H1 (cell line): ENCODE measurements around the gene SCNM1. TPM values are rescaled to one million over a fixed set of nuclear protein-coding genes. Genes with fewer than 3 reads are reported as not detected.
A peak's percentile ranks its signal among the peaks of the same experiment; 100 is the strongest.

Source experiments
- CTCF ChIA-PET: fragments of 300-600 bp; sonication (Branson Sonifier 250); formaldehyde crosslinking; loops from one replicate; lab custom pipeline; 2021; ENCODE audit not compliant: partially characterized antibody; lab: Charles Lee
- POLR2A ChIA-PET: fragments of 300-600 bp; sonication (Branson Sonifier 250); formaldehyde crosslinking; loops from one replicate; lab custom pipeline; 2021; ENCODE audit warnings: inconsistent platforms; ENCODE audit not compliant: partially characterized antibody; lab: Charles Lee
- DNase-seq, 2 experiments: peaks; one replicate each; pipeline versions ENCODE4 v3.0.0 to v3.0.0-alpha.2; 2010 to 2022; ENCODE audit warnings: low spot score in 2 of 2, low read depth in 1 of 2, mixed read lengths in 1 of 2
- FAIRE-seq: peaks from 2 replicates; lab custom pipeline; 2011; peaks lifted over from hg19 to GRCh38; lab: Jason Lieb, UNC
- H2AFZ ChIP-seq: 2 replicates; pipeline ENCODE4 v1.8.1; 2012; ENCODE audit warnings: low read length, inconsistent platforms
- H2AK5ac ChIP-seq: 2 replicates; pipeline ENCODE4 v1.6.1; 2013; ENCODE audit warnings: low read depth, low read length
- H2BK120ac ChIP-seq: replicated peaks from 2 replicates; pipeline ENCODE3; 2013; ENCODE audit warnings: low read depth, low read length, inconsistent platforms
- H2BK12ac ChIP-seq: 2 replicates; pipeline ENCODE4 v1.6.1; 2013; ENCODE audit warnings: low read depth, low read length
- H2BK15ac ChIP-seq: 2 replicates; pipeline ENCODE4 v1.6.1; 2013; ENCODE audit warnings: low read length
- H2BK20ac ChIP-seq: 2 replicates; pipeline ENCODE4 v1.6.1; 2013; ENCODE audit warnings: low read length
- H2BK5ac ChIP-seq: 2 replicates; pipeline ENCODE4 v1.6.1; 2013; ENCODE audit warnings: low read depth, low read length
- H3K14ac ChIP-seq: 2 replicates; pipeline ENCODE4 v1.6.1; 2013; ENCODE audit warnings: inconsistent platforms; ENCODE audit not compliant: insufficient read length
- H3K18ac ChIP-seq: 2 replicates; pipeline ENCODE4 v1.6.1; 2013; ENCODE audit warnings: low read length; ENCODE audit errors: extremely low read depth
- H3K23ac ChIP-seq: 2 replicates; pipeline ENCODE4 v1.6.1; 2013; ENCODE audit warnings: inconsistent platforms; ENCODE audit not compliant: insufficient read length
- H3K23me2 ChIP-seq: 2 replicates; pipeline ENCODE4 v1.6.1; 2013; ENCODE audit warnings: low read depth, low read length
- H3K27ac ChIP-seq: 2 replicates; pipeline ENCODE4 v1.6.1; 2011; ENCODE audit warnings: low read depth, low read length, inconsistent platforms
- H3K27me3 ChIP-seq, 4 experiments: replicated peaks in 1 of 4; 1 replicate in 1 of 4; 2 replicates in 3 of 4; pipeline versions ENCODE4 v1.6.1 to v1.8.1; 2011 to 2013; ENCODE audit warnings: low read length in 3 of 4, mild to moderate bottlenecking in 3 of 4, inconsistent platforms in 2 of 4, mixed read lengths in 2 of 4, moderate library complexity in 1 of 4; ENCODE audit not compliant: control insufficient read depth in 3 of 4, insufficient read depth in 3 of 4; ENCODE audit errors: extremely low read depth in 1 of 4
- H3K36me3 ChIP-seq, 4 experiments: 2 replicates each; pipeline versions ENCODE4 v1.6.1 to v1.8.1; 2011 to 2013; ENCODE audit warnings: mild to moderate bottlenecking in 4 of 4, low read length in 3 of 4, moderate library complexity in 2 of 4, control low read depth in 1 of 4, inconsistent platforms in 1 of 4; ENCODE audit not compliant: insufficient read depth in 4 of 4, control insufficient read depth in 2 of 4
- H3K4ac ChIP-seq: replicated peaks from 2 replicates; pipeline ENCODE3; 2013; ENCODE audit warnings: low read length, low read depth, mixed read lengths, inconsistent platforms; ENCODE audit not compliant: insufficient read length
- H3K4me1 ChIP-seq, 4 experiments: replicated peaks in 1 of 4; 1 replicate in 1 of 4; 2 replicates in 3 of 4; pipeline versions ENCODE4 v1.6.1 to v1.8.1; 2011 to 2013; ENCODE audit warnings: low read length in 3 of 4, inconsistent platforms in 2 of 4, mixed read lengths in 1 of 4; ENCODE audit not compliant: insufficient read depth in 4 of 4, control insufficient read depth in 3 of 4
- H3K4me2 ChIP-seq, 2 experiments: 2 replicates each; pipeline versions ENCODE4 v1.6.1 to v1.8.1; 2011 to 2013; ENCODE audit warnings: low read depth in 2 of 2, low read length in 2 of 2, control low read depth in 1 of 2, inconsistent platforms in 1 of 2, mild to moderate bottlenecking in 1 of 2; ENCODE audit not compliant: insufficient read depth in 1 of 2
- H3K4me3 ChIP-seq, 4 experiments: fragments of 200-600, 300-600 bp in 1 of 4; sonication (generic), shearing (Covaris generic), sonication (Bioruptor Twin) in 1 of 4; 2 replicates each; pipeline versions ENCODE4 v1.5.1 to v1.8.1; 2011 to 2016; ENCODE audit warnings: low read length in 4 of 4, low read depth in 3 of 4, control low read depth in 2 of 4, inconsistent platforms in 2 of 4, mild to moderate bottlenecking in 2 of 4, mixed read lengths in 1 of 4, moderate library complexity in 1 of 4; ENCODE audit not compliant: insufficient read depth in 2 of 4; ENCODE audit errors: extremely low read depth in 1 of 4
- H3K56ac ChIP-seq: replicated peaks from 2 replicates; pipeline ENCODE3; 2013; ENCODE audit warnings: low read depth, mild to moderate bottlenecking, mixed read lengths, low read length, inconsistent platforms; ENCODE audit not compliant: insufficient read length
- H3K79me1 ChIP-seq: 2 replicates; pipeline ENCODE4 v1.6.1; 2013; ENCODE audit warnings: low read depth, low read length, control low read depth
- H3K79me2 ChIP-seq, 2 experiments: 2 replicates each; pipeline versions ENCODE4 v1.6.1 to v1.8.1; 2012 to 2013; ENCODE audit warnings: low read length in 2 of 2, mild to moderate bottlenecking in 2 of 2, inconsistent platforms in 1 of 2; ENCODE audit not compliant: insufficient read depth in 2 of 2, control insufficient read depth in 1 of 2
- H3K9ac ChIP-seq, 4 experiments: replicated peaks in 1 of 4; 1 replicate in 1 of 4; 2 replicates in 3 of 4; pipeline versions ENCODE4 v1.6.1 to v1.8.1; 2011 to 2013; ENCODE audit warnings: low read depth in 3 of 4, low read length in 3 of 4, control low read depth in 2 of 4, mild to moderate bottlenecking in 2 of 4, moderate library complexity in 2 of 4, inconsistent platforms in 1 of 4; ENCODE audit errors: extremely low read depth in 1 of 4
- H3K9me3 ChIP-seq, 2 experiments: 2 replicates each; pipeline versions ENCODE4 v1.6.1 to v1.8.1; 2012 to 2013; ENCODE audit warnings: mild to moderate bottlenecking in 2 of 2, moderate library complexity in 2 of 2, control low read depth in 1 of 2, inconsistent platforms in 1 of 2, low read depth in 1 of 2, low read length in 1 of 2, mixed read lengths in 1 of 2; ENCODE audit not compliant: insufficient read depth in 2 of 2
- H4K20me1 ChIP-seq, 2 experiments: replicated peaks in 1 of 2; 2 replicates each; pipeline versions ENCODE3 to v1.8.1; 2011 to 2013; ENCODE audit warnings: inconsistent platforms in 2 of 2, low read length in 2 of 2, mild to moderate bottlenecking in 1 of 2; ENCODE audit not compliant: insufficient read depth in 2 of 2, control insufficient read depth in 1 of 2
- H4K5ac ChIP-seq: 2 replicates; pipeline ENCODE4 v1.6.1; 2013; ENCODE audit warnings: low read length, low read depth, mixed read lengths, inconsistent platforms; ENCODE audit not compliant: insufficient read length
- H4K8ac ChIP-seq: 2 replicates; pipeline ENCODE4 v1.8.0; 2013; ENCODE audit warnings: mild to moderate bottlenecking, moderate library complexity, low read length, inconsistent platforms; ENCODE audit not compliant: insufficient read depth; ENCODE audit errors: extremely low read depth
- H4K91ac ChIP-seq: replicated peaks from 2 replicates; pipeline ENCODE3; 2013; ENCODE audit warnings: low read length, mixed read lengths, inconsistent platforms; ENCODE audit not compliant: insufficient read length
- CBX5 ChIP-seq: fragments of 300-800, 300-1000 bp; sonication (generic); IDR thresholded peaks from 2 replicates; pipeline ENCODE4 v1.7.1; 2016; ENCODE audit warnings: antibody characterized with exemption, low read length, low read depth
- CTBP2 ChIP-seq: IDR thresholded peaks from 2 replicates; pipeline ENCODE4 v1.7.0; 2011; ENCODE audit warnings: borderline replicate concordance, mild to moderate bottlenecking, moderate library complexity, mixed read lengths, low read length; ENCODE audit not compliant: insufficient read depth, insufficient read length
- GABPA ChIP-seq: IDR thresholded peaks from 2 replicates; pipeline ENCODE4 v1.6.1; 2011; ENCODE audit warnings: mild to moderate bottlenecking, low read length, moderate library complexity, borderline replicate concordance; ENCODE audit not compliant: insufficient read depth
- JUN ChIP-seq: IDR thresholded peaks from 2 replicates; pipeline ENCODE4 v1.6.1; 2011; ENCODE audit warnings: low read depth, mild to moderate bottlenecking, improper control_type of control experiment, low read length
- KDM5A ChIP-seq: fragments of 200-600 bp; IDR thresholded peaks from 2 replicates; pipeline ENCODE4 v1.7.1; 2012; ENCODE audit warnings: mild to moderate bottlenecking, low read length, inconsistent platforms, mixed read lengths
- MAFK ChIP-seq: IDR thresholded peaks from 2 replicates; pipeline ENCODE4 v1.6.1; 2012; ENCODE audit warnings: low read depth, mild to moderate bottlenecking, improper control_type of control experiment, low read length
- POU5F1 ChIP-seq: IDR thresholded peaks from 2 replicates; pipeline ENCODE4 v1.6.1; 2011; ENCODE audit warnings: low read depth, mild to moderate bottlenecking, low read length, moderate library complexity
- RAD21 ChIP-seq, 2 experiments: IDR thresholded peaks in 1 of 2; conservative IDR thresholded peaks in 1 of 2; 2 replicates each; pipeline ENCODE4 v1.6.1; 2011; ENCODE audit warnings: low read depth in 2 of 2, low read length in 2 of 2, improper control_type of control experiment in 1 of 2, inconsistent platforms in 1 of 2, mild to moderate bottlenecking in 1 of 2, moderate library complexity in 1 of 2
- SIX5 ChIP-seq: IDR thresholded peaks from 2 replicates; pipeline ENCODE4 v1.6.1; 2011; ENCODE audit warnings: mild to moderate bottlenecking, low read depth, low read length
- SP4 ChIP-seq: IDR thresholded peaks from 2 replicates; pipeline ENCODE4 v1.6.1; 2012; ENCODE audit warnings: low read length, inconsistent platforms
- WGBS, 2 experiments: shearing (Covaris generic) in 1 of 2; methylation state at CpG; one replicate each; pipeline versions ENCODE4 v1.1.6 to v1.1.7; 2013 to 2015; ENCODE audit warnings: low lambda C conversion rate in 2 of 2, mixed read lengths in 2 of 2, inconsistent platforms in 1 of 2, low coverage in 1 of 2, missing lambda C conversion rate in 1 of 2; ENCODE audit not compliant: insufficient replicate concordance in 2 of 2, insufficient coverage in 1 of 2, insufficient read length in 1 of 2; ENCODE audit errors: extremely low coverage in 1 of 2, missing lambda C conversion rate in 1 of 2; 5-methylcytosine and 5-hydroxymethylcytosine counted together
- polyA plus RNA-seq, 7 experiments: library from polyadenylated mRNA; depleted of rRNA in 3 of 7; stranded (reverse) in 5 of 7; unstranded in 2 of 7; fragments of >200 nt in 5 of 7; fragments of 200-250 nt in 2 of 7; gene quantifications; 1 replicate in 5 of 7; 2 replicates in 1 of 7; 4 replicates in 1 of 7; pipeline versions ENCODE4 v1.2.1 to v1.2.3, GENCODE V29; 2011 to 2013; ENCODE audit warnings: missing spikeins in 2 of 7, mixed read lengths in 2 of 7
- total RNA-seq: library from RNA; stranded (reverse); fragmentation: NEBNext Ultra II Directional; extraction: Animal tissue kit (Norgen Biotek cat#: 25700); gene quantifications from 2 replicates; pipeline ENCODE4 v1.2.1, GENCODE V29; 2021
- TF ChIP-seq, protein P1 (sequence below), 3 experiments: IDR thresholded peaks; 1 replicate in 2 of 3; 2 replicates in 1 of 3; pipeline versions ENCODE4 v1.5.1 to v1.6.1; 2011; ENCODE audit warnings: low read length in 3 of 3, mild to moderate bottlenecking in 3 of 3, inconsistent platforms in 2 of 3, low read depth in 1 of 3, moderate library complexity in 1 of 3; ENCODE audit not compliant: insufficient read depth in 1 of 3; ENCODE audit errors: control extremely low read depth in 1 of 3

SCNM1 gene
- total and polyA plus RNA-seq, 2 of the 8 experiments (the other 6 are each of a cell fraction or from before 2014, with no cell fraction given) = 13.6 to 46.2 TPM

DNA sequence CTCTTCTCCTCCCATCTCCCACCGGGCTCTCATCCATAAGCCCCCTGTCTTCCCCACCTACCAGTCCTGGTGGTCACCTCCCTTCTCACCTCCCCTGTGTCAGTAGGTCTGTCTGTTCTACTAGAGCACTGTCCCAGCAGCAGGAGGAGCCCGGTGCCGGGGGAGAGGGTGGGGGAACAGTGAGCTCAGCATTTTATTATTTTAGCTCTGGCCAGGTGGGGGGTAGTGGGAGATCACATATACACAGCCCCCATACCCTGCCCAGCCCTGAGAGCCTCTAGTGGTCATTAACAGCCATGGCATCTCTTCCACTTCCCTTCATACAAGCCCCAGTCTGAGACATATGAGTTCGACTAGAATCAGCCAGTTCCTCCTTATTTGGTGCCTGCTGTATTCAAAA lies 9.9 kb downstream of the SCNM1 start, which contains the start of gene TMOD4:
Gene TMOD4 (minus strand): TSS at position 119 of the 400 bp plus-strand sequence. CDS start 1,106 bp downstream, outside the sequence.
- 93% methylated on average over 4 of the region's 4 CpGs; no CpG with 5 or more reads in 1 of the 2 experiments for WGBS, 2 experiments
- TF ChIP-seq SP4 (no peak), SIX5 (no peak), JUN (no peak), MAFK (no peak), CBX5 (no peak), KDM5A (no peak), CTBP2 (no peak), RAD21 (IDR thresholded peaks at IDR 0.05 in 1 of 2, conservative IDR thresholded peaks at IDR 0.05 in 1 of 2; ENCODE audit: low read depth in 2 of 2, low read length in 2 of 2) (peak; percentile 15 to 31; a peak in 1 of 4 replicates), POU5F1 (no peak), GABPA (no peak)
- TF ChIP-seq, protein P1, sequence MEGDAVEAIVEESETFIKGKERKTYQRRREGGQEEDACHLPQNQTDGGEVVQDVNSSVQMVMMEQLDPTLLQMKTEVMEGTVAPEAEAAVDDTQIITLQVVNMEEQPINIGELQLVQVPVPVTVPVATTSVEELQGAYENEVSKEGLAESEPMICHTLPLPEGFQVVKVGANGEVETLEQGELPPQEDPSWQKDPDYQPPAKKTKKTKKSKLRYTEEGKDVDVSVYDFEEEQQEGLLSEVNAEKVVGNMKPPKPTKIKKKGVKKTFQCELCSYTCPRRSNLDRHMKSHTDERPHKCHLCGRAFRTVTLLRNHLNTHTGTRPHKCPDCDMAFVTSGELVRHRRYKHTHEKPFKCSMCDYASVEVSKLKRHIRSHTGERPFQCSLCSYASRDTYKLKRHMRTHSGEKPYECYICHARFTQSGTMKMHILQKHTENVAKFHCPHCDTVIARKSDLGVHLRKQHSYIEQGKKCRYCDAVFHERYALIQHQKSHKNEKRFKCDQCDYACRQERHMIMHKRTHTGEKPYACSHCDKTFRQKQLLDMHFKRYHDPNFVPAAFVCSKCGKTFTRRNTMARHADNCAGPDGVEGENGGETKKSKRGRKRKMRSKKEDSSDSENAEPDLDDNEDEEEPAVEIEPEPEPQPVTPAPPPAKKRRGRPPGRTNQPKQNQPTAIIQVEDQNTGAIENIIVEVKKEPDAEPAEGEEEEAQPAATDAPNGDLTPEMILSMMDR (IDR thresholded peaks at IDR 0.05; ENCODE audit: control extremely low read depth in 1 of 3, insufficient read depth in 1 of 3, low read depth in 1 of 3, low read length in 3 of 3) = peak; percentile 37 to 67 (median 47)

More for the DNA sequence above, 9.9 kb downstream of the SCNM1 start, which contains the start of gene TMOD4:
- no peak within 1 kb of the TSS for H3K9ac ChIP-seq
- H2AK5ac ChIP-seq = no peak within 1 kb of the TSS
- H3K4me2 ChIP-seq = no peak within 1 kb of the TSS
- POLR2A ChIA-PET = interaction anchor here (1.8 kb wide), 2 partner anchors 9 to 14 kb away, joined by 8 to 9 read pairs; partner anchors contain the start of genes SCNM1 and VPS72
- H2BK12ac ChIP-seq = no peak within 1 kb of the TSS
- H3K4ac ChIP-seq = no peak within 1 kb of the TSS
- H3K27ac ChIP-seq = no peak within 1 kb of the TSS
- H4K8ac ChIP-seq = 0 out of 2 replicates have a peak within 1 kb of the TSS, but pooled peaks have one; percentile 40
- H3K79me1 ChIP-seq = no peaks in the 10 kb centered on the region
- H3K79me2 ChIP-seq = no peaks in the 10 kb centered on the region
- H3K4me1 ChIP-seq = no peaks in the 10 kb centered on the region
- no peak within 1 kb of the TSS for H2AFZ ChIP-seq
- H3K27me3 ChIP-seq = no peaks in the 10 kb centered on the region
- H3K18ac ChIP-seq = no peak within 1 kb of the TSS
- H3K4me3 ChIP-seq = no peak within 1 kb of the TSS
- H3K14ac ChIP-seq = no peak within 1 kb of the TSS
- peaks cover 9 to 48% (median 28%) of the 10 kb centered on the region in 4 experiments; a peak in 7 of 8 replicates for H3K36me3 ChIP-seq
- H3K56ac ChIP-seq = no peak within 1 kb of the TSS
- DNase-seq = no peak
- no peak within 1 kb of the TSS for H4K5ac ChIP-seq
- H2BK120ac ChIP-seq = no peak within 1 kb of the TSS
- H2BK15ac ChIP-seq = no peak within 1 kb of the TSS
- no peak within 1 kb of the TSS for H2BK20ac ChIP-seq
- H3K23ac ChIP-seq = no peak within 1 kb of the TSS
- CTCF ChIA-PET = interaction anchor here (0.7 to 3.1 kb wide), 24 partner anchors 9 to 429 kb away, joined by 3 to 16 read pairs (median 4); partner anchors contain the start of genes MLLT11, TNFAIP8L2 and VPS72
- no peaks in the 10 kb centered on the region for H3K9me3 ChIP-seq
- no peak within 1 kb of the TSS for H2BK5ac ChIP-seq
- H4K91ac ChIP-seq = no peak within 1 kb of the TSS
- no peaks in the 10 kb centered on the region for H3K23me2 ChIP-seq
- no peaks in the 10 kb centered on the region for H4K20me1 ChIP-seq
- FAIRE-seq = no peak
